SK-N-SH treated with all-trans-retinoic acid at 6 μM for 48 hours (cell line): ENCODE measurements around the gene PALLD.

Experiments
- ATAC-seq: fragments of 200-7000 bp; cut with Tn5 transposase; 3 replicates; pipeline ENCODE4 v1.9.1; 2020; ENCODE audit warnings: mild to moderate bottlenecking, moderate library complexity
- ARNTL ChIP-seq: fragments of 450-650 bp; formaldehyde crosslinking; IDR thresholded peaks from 2 replicates; pipeline ENCODE4 v1.5.0; 2020; ENCODE audit warnings: low read depth, mild to moderate bottlenecking, moderate library complexity, borderline replicate concordance
- BACH2 ChIP-seq: fragments of 250-450 bp; sonication (Bioruptor Pico); IDR thresholded peaks from 2 replicates; pipeline ENCODE4 v1.9.0; 2021; ENCODE audit warnings: mild to moderate bottlenecking, borderline replicate concordance
- CSDC2 ChIP-seq: fragments of 250-450 bp; sonication (Bioruptor Pico); IDR thresholded peaks from 2 replicates; pipeline ENCODE4 v1.5.0; 2020; ENCODE audit warnings: mild to moderate bottlenecking, moderate library complexity
- ESRRG ChIP-seq: fragments of 250-450 bp; sonication (Bioruptor Pico); IDR thresholded peaks from 2 replicates; pipeline ENCODE4 v1.6.1; 2021; ENCODE audit warnings: mild to moderate bottlenecking
- GLIS3 ChIP-seq: fragments of 250-450 bp; sonication (Bioruptor Pico); IDR thresholded peaks from 2 replicates; pipeline ENCODE4 v1.5.0; 2020; ENCODE audit warnings: mild to moderate bottlenecking, moderate library complexity
- ISL1 ChIP-seq: fragments of 250-450 bp; sonication (Bioruptor Pico); IDR thresholded peaks from 2 replicates; pipeline ENCODE4 v2.1.2; 2022; ENCODE audit warnings: mild to moderate bottlenecking, moderate library complexity
- OSR1 ChIP-seq: fragments of 250-450 bp; sonication (Bioruptor Pico); IDR thresholded peaks from 2 replicates; pipeline ENCODE4 v1.8.0; 2022; ENCODE audit warnings: moderate library complexity, mild to moderate bottlenecking, inconsistent platforms
- PPARA ChIP-seq: fragments of 250-450 bp; sonication (Bioruptor Pico); IDR thresholded peaks from 2 replicates; pipeline ENCODE4 v1.5.0; 2020; ENCODE audit warnings: mild to moderate bottlenecking, borderline replicate concordance
- RARB ChIP-seq: fragments of 250-450 bp; sonication (Bioruptor Pico); IDR thresholded peaks from 2 replicates; pipeline ENCODE4 v1.8.0; 2021; ENCODE audit warnings: mild to moderate bottlenecking, moderate library complexity
- SNAI2 ChIP-seq: fragments of 250-450 bp; sonication (Bioruptor Pico); IDR thresholded peaks from 2 replicates; pipeline ENCODE4 v1.5.0; 2020; ENCODE audit warnings: mild to moderate bottlenecking, moderate library complexity
- TCF4 ChIP-seq: fragments of 250-450 bp; sonication (Bioruptor Pico); IDR thresholded peaks from 2 replicates; pipeline ENCODE4 v1.8.0; 2021; ENCODE audit warnings: mild to moderate bottlenecking, moderate library complexity, borderline replicate concordance
- ZC3H10 ChIP-seq: fragments of 250-450 bp; sonication (Bioruptor Pico); IDR thresholded peaks from 2 replicates; pipeline ENCODE4 v1.5.1; 2021; ENCODE audit warnings: mild to moderate bottlenecking, moderate library complexity
- ZFP3 ChIP-seq: fragments of 250-450 bp; sonication (Bioruptor Pico); IDR thresholded peaks from 2 replicates; pipeline ENCODE4 v1.5.0; 2020; ENCODE audit warnings: mild to moderate bottlenecking, moderate library complexity
- ZFP30 ChIP-seq: fragments of 450-650 bp; formaldehyde crosslinking; IDR thresholded peaks from 2 replicates; pipeline ENCODE4 v1.5.0; 2022; ENCODE audit warnings: mild to moderate bottlenecking, moderate library complexity
- ZNF565 ChIP-seq: fragments of 450-650 bp; formaldehyde crosslinking; conservative IDR thresholded peaks from 2 replicates; pipeline ENCODE4 v1.5.0; 2020; ENCODE audit warnings: low read depth, mild to moderate bottlenecking, moderate library complexity
- ZNF70 ChIP-seq: fragments of 450-650 bp; formaldehyde crosslinking; IDR thresholded peaks from 2 replicates; pipeline ENCODE4 v1.5.0; 2020; ENCODE audit warnings: mild to moderate bottlenecking, moderate library complexity
- ZNF8 ChIP-seq: fragments of 450-650 bp; formaldehyde crosslinking; IDR thresholded peaks from 2 replicates; pipeline ENCODE4 v1.5.0; 2020; ENCODE audit warnings: mild to moderate bottlenecking, moderate library complexity
- TF ChIP-seq, protein P1 (sequence below): fragments of 250-450 bp; sonication (Bioruptor Pico); IDR thresholded peaks from 2 replicates; pipeline ENCODE4 v1.8.0; 2021; ENCODE audit warnings: low read depth, mild to moderate bottlenecking, moderate library complexity, borderline replicate concordance
- TF ChIP-seq, protein P2 (sequence below): fragments of 250-450 bp; sonication (Bioruptor Pico); IDR thresholded peaks from 2 replicates; pipeline ENCODE4 v1.5.1; 2020; ENCODE audit warnings: low read depth, mild to moderate bottlenecking, moderate library complexity
- TF ChIP-seq, protein P3 (sequence below): fragments of 250-450 bp; sonication (Bioruptor Pico); IDR thresholded peaks from 2 replicates; pipeline ENCODE4 v1.5.1; 2021; ENCODE audit warnings: mild to moderate bottlenecking, moderate library complexity
- TF ChIP-seq, protein P4 (sequence below): fragments of 250-450 bp; sonication (Bioruptor Pico); IDR thresholded peaks from 2 replicates; pipeline ENCODE4 v1.8.0; 2020; ENCODE audit warnings: mild to moderate bottlenecking, moderate library complexity, borderline replicate concordance

Gene PALLD

DNA sequence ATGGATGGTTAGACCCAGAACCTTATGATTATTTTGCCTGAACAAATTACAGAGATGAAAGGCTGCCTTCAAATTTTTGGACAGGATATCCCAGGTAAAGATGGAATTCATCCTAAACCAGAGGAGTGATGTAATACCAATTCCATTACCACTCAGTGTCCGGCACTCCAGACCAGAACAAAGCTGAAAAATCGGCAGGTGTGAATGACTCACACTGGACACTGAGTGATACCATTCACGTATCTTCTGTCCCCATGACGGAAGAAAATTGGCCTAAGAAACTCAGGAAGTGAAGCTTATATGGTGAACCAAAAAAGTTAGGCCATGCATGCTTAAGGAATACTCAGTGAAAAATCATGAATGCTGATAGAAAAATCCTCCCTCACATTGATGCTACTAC is 34.5 kb downstream of the PALLD start:
- no peak for ATAC-seq
- TF ChIP-seq, protein P1, sequence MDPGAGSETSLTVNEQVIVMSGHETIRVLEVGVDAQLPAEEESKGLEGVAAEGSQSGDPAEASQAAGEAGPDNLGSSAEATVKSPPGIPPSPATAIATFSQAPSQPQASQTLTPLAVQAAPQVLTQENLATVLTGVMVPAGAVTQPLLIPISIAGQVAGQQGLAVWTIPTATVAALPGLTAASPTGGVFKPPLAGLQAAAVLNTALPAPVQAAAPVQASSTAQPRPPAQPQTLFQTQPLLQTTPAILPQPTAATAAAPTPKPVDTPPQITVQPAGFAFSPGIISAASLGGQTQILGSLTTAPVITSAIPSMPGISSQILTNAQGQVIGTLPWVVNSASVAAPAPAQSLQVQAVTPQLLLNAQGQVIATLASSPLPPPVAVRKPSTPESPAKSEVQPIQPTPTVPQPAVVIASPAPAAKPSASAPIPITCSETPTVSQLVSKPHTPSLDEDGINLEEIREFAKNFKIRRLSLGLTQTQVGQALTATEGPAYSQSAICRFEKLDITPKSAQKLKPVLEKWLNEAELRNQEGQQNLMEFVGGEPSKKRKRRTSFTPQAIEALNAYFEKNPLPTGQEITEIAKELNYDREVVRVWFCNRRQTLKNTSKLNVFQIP (CRISPR knock-in tag): no peak
- TF ChIP-seq, protein P2, sequence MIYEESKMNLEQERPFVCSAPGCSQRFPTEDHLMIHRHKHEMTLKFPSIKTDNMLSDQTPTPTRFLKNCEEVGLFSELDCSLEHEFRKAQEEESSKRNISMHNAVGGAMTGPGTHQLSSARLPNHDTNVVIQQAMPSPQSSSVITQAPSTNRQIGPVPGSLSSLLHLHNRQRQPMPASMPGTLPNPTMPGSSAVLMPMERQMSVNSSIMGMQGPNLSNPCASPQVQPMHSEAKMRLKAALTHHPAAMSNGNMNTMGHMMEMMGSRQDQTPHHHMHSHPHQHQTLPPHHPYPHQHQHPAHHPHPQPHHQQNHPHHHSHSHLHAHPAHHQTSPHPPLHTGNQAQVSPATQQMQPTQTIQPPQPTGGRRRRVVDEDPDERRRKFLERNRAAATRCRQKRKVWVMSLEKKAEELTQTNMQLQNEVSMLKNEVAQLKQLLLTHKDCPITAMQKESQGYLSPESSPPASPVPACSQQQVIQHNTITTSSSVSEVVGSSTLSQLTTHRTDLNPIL (CRISPR knock-in tag): no peak
- TF ChIP-seq TCF4 (no peak), ZFP3 (no peak), ZFP30 (CRISPR knock-in tag) (no peak), ZNF70 (CRISPR knock-in tag) (no peak), ISL1 (CRISPR knock-in tag) (no peak), SNAI2 (CRISPR knock-in tag) (no peak), CSDC2 (CRISPR knock-in tag) (no peak), ARNTL (CRISPR knock-in tag) (no peak)
- TF ChIP-seq, protein P3, sequence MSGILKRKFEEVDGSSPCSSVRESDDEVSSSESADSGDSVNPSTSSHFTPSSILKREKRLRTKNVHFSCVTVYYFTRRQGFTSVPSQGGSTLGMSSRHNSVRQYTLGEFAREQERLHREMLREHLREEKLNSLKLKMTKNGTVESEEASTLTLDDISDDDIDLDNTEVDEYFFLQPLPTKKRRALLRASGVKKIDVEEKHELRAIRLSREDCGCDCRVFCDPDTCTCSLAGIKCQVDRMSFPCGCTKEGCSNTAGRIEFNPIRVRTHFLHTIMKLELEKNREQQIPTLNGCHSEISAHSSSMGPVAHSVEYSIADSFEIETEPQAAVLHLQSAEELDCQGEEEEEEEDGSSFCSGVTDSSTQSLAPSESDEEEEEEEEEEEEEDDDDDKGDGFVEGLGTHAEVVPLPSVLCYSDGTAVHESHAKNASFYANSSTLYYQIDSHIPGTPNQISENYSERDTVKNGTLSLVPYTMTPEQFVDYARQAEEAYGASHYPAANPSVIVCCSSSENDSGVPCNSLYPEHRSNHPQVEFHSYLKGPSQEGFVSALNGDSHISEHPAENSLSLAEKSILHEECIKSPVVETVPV (CRISPR knock-in tag): no peak
- TF ChIP-seq, protein P4, sequence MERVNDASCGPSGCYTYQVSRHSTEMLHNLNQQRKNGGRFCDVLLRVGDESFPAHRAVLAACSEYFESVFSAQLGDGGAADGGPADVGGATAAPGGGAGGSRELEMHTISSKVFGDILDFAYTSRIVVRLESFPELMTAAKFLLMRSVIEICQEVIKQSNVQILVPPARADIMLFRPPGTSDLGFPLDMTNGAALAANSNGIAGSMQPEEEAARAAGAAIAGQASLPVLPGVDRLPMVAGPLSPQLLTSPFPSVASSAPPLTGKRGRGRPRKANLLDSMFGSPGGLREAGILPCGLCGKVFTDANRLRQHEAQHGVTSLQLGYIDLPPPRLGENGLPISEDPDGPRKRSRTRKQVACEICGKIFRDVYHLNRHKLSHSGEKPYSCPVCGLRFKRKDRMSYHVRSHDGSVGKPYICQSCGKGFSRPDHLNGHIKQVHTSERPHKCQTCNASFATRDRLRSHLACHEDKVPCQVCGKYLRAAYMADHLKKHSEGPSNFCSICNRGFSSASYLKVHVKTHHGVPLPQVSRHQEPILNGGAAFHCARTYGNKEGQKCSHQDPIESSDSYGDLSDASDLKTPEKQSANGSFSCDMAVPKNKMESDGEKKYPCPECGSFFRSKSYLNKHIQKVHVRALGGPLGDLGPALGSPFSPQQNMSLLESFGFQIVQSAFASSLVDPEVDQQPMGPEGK (CRISPR knock-in tag): no peak
- TF ChIP-seq, all 23 proteins: peak for 0

DNA sequence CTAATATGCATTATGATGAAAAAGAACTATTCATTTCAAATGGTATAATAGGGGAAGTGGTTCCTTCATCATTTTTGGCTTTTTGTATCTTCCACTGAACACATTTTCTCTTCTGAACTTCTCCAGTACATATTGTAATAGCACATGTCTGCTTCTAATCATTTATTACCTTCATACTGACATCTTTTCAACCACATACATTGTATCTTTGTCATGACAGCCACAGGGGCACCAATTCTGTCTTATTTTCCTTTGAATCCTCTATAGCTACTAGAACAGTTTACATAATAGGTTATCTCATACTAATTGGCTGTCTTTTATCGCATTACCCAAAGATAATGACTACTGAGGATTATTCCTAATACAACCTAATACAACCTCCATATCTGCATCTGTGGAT is 37.7 kb downstream of the PALLD start:
- TF ChIP-seq BACH2 (CRISPR knock-in tag) (no peak), OSR1 (CRISPR knock-in tag) (no peak), SNAI2 (CRISPR knock-in tag) (no peak), ARNTL (CRISPR knock-in tag) (no peak), ZNF565 (CRISPR knock-in tag) (no peak), ZNF8 (CRISPR knock-in tag) (no peak), ESRRG (CRISPR knock-in tag) (no peak), GLIS3 (no peak), RARB (CRISPR knock-in tag) (no peak), TCF4 (no peak), PPARA (CRISPR knock-in tag) (no peak), ZFP3 (no peak), CSDC2 (CRISPR knock-in tag) (no peak), ZC3H10 (CRISPR knock-in tag) (no peak), ZNF70 (CRISPR knock-in tag) (no peak)
- TF ChIP-seq, protein P4 (CRISPR knock-in tag): no peak
- TF ChIP-seq, protein P2 (CRISPR knock-in tag): no peak
- TF ChIP-seq, protein P1 (CRISPR knock-in tag): no peak
- ATAC-seq: no peak
